Astrocyte of the spinal cord (primary cell): ENCODE data around the gene LSAMP.
"Not testable (repeated sequence)": the region's sequence is repeated elsewhere in the genome, so short reads cannot be mapped to it uniquely, and the experiment has no call there.

Source experiments
- DNase-seq: peaks from one replicate; pipeline ENCODE4 v3.0.0; 2011; ENCODE audit warnings: low read depth, low spot score
- H3K4me3 ChIP-seq: 2 replicates; pipeline ENCODE4 v1.5.1; 2011; ENCODE audit warnings: low read depth, mild to moderate bottlenecking, low read length, moderate library complexity
- in situ Hi-C: cut with HindIII; loops from 2 replicates; pipeline ENCODE4 v1.10.0; 2017; ENCODE audit warnings: low sequenced_read_pairs
- TF ChIP-seq, protein P1 (sequence below): IDR thresholded peaks from 2 replicates; pipeline ENCODE4 v1.5.1; 2012; ENCODE audit warnings: low read depth, mild to moderate bottlenecking, low read length, inconsistent platforms

The LSAMP gene

DNA sequence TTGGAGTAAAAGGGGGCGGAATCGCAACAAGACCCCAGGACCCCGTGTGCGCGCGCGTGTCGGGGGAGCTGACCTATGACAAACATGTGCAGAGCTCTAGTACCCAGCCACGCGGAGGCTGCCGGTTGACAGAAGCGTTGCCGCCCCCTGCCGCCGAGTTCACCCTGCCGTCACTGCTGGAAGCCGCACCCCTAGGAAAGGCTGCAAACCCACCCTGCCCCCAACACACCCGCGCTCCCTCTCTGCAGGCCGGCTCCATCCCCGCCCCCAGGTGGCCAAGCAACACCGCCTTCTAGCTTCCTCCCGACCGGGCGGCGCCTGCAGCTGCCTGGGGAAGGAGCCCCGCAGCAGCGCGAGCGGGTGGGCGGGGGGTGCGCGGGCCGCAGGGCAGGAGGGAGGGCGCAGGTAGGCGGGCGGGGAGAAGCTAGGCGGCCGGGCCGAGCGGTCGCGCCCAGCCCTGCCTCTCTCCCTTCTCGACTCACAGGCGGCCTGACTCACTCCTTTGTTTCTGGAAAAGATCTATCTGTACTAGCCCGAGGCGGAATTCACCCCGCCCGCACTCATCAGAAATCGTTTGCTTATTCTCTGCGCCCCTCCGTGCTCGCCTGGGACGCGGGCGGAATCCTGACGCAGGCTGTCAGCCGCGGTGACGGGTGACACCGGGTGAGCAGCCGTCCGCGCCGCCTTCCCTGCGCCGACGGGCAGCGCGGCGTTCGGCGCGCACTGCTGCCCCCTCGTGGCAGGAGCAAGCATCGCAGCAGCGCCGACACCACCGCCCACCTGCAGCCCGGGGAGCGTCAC, 661.1 kb downstream of the LSAMP start:
- DNase-seq: peak; percentile 92
- in situ Hi-C loops: no loop called here
- TF ChIP-seq, protein P1, sequence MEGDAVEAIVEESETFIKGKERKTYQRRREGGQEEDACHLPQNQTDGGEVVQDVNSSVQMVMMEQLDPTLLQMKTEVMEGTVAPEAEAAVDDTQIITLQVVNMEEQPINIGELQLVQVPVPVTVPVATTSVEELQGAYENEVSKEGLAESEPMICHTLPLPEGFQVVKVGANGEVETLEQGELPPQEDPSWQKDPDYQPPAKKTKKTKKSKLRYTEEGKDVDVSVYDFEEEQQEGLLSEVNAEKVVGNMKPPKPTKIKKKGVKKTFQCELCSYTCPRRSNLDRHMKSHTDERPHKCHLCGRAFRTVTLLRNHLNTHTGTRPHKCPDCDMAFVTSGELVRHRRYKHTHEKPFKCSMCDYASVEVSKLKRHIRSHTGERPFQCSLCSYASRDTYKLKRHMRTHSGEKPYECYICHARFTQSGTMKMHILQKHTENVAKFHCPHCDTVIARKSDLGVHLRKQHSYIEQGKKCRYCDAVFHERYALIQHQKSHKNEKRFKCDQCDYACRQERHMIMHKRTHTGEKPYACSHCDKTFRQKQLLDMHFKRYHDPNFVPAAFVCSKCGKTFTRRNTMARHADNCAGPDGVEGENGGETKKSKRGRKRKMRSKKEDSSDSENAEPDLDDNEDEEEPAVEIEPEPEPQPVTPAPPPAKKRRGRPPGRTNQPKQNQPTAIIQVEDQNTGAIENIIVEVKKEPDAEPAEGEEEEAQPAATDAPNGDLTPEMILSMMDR: peak; percentile 92
- H3K4me3 ChIP-seq: peak overlapping the region; percentile 51

DNA sequence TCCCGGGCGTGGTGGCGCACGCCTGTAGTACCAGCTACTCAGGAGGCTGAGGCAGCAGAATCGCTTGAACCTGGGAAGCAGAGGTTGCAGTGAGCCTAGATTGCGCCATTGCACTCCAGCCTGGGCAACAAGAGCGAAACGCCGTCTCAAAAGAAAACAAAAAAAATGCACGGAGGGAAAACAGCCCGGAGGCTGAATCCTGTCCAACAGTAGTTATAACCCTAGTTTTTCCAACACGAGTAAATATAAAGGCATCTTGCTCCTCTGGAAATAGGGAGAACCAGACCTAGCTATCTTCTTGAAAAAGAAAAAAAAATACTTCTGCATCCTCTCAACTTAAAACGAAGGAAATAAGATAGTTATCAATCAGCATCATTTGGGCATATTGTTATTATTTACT, 661.9 kb downstream of the LSAMP start:
- in situ Hi-C loops, DNase-seq: not testable (repeated sequence)
- H3K4me3 ChIP-seq: peak overlapping the region; percentile 51

DNA sequence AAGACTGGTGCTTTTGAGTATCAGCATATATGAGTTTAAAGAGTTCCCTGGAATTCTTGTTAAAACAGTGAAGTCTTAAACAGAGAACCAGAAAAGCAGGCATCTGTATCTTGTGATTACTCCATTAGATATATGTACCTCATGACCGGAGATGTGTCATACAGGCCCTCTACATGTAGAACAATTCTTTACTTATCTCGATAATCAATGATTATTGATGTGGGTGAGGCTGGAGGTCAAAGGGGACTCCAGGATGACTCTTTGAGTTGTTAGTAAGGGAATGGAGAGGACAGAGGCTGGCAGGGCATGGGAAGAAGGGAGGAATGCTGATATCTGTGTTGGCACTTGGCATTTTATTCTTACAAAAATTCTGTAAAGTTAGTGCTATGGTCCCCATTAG, 666.3 kb downstream of the LSAMP start:
- TF ChIP-seq, protein P1: no peak
- in situ Hi-C loops: no loop called here

DNA sequence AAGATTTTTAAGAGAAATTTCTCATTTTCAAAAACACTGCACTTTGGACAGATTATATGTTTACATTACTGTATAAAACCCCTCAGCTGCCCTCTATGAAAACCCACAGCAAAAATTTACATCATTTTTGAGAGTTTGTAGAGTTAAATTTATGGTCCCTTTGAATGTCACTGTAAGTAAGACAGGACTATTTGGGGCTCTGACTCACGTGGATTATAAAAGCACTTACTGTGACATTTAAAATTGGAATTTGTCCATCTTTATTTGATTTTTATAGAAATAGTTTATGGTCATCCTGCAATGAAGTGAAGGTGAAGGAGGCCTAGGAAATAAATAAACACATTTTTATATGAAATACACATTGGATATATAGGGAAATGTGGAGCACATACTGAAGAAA, 672.3 kb downstream of the LSAMP start:
- in situ Hi-C loops: no loop called here
- DNase-seq: no peak

More for the DNA sequence above, 666.3 kb downstream of the LSAMP start:
- DNase-seq: no peak
- no peak overlapping the region for H3K4me3 ChIP-seq

DNA sequence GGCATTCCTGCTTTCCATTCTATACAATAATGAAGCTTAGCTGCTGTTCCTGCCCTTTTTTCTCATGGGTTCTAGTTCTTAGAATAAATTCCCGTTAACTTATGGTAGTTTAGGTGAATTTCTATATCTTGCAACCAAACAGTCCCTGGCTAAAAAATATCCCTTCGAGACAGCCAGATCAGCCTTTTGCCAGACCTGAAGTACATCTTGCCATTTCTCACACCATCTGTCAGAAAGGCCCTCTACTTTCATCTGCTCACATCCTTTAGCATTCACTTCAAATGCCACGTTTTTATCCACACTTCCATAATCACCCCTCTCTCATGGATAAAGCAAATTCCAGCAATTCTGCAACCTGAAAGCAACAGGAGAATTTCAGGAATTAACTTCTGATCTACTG, 676.6 kb downstream of the LSAMP start:
- TF ChIP-seq, protein P1: no peak
- in situ Hi-C loops: no loop called here
- H3K4me3 ChIP-seq: no peak overlapping the region
- DNase-seq: no peak

More for the DNA sequence above, 672.3 kb downstream of the LSAMP start:
- no peak overlapping the region for H3K4me3 ChIP-seq
- TF ChIP-seq, protein P1: no peak

DNA sequence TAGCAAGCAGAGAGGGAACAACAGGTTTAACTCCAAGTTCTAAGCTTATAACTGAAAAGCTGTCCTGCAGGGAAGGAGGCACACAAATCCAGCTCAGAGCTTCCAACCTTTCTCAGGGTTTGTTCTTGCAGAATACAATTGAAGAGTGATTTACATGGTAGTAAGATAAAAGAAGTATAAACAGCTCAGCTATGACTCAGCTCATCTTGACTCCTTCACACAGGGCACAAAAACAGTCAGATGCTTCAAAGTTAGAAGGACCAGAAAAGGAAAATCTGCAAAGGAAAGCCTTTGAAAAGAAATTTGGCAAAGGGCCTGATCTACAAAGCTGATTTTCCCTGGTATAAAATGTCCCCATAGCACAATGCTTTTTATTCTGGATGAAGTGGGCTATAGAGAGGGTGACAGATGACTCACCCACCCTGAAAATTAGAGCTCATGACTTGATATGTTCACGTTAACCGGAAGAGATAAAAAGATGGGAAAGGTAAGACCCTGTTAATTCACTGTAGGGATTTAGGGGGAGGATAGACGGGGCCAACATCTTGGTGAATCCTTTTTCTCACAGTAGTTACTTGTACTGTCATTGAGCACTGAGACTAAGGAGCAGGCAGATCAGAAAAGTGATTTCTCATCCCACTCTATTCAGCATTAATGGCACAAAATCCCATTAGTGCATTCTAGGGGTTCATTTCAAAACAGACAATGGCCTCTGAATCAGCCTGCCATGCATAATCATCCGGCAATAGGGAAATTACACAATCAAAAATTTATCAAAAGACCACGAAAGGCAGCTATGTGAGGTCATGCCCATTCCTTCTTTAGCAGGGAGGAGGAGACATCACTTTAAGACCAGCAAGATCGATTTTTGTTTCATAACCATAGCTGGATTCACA, 678.5 kb downstream of the LSAMP start:
- in situ Hi-C loops: no loop called here
- peak; percentile 75 for DNase-seq
- TF ChIP-seq, protein P1: no peak
- H3K4me3 ChIP-seq: no peak overlapping the region

DNA sequence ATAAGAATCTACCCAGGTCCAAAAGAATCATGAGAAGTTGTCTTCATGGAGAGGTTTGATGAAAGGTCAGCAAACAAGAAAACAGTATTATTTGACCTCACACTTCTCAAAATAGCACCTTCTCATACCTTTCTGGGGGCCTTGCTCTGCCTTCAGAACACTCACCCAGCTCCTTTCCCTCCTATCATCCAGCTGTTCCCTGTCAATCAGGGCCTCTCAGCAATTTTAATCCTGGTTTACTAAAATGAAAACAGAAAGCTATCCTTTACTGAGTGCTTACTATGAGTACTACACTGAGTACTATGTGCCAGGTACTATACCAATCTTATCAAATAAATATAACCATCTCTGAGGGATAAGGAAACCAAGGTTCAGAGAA, 683.4 kb downstream of the LSAMP start:
- DNase-seq: no peak
- no peak overlapping the region for H3K4me3 ChIP-seq
- TF ChIP-seq, protein P1: no peak
- in situ Hi-C loops: no loop called here
